Measurements from ENCODE around the gene PLAGL1. TPM values are rescaled to one million over a fixed set of nuclear protein-coding genes. Genes with fewer than 3 reads are reported as not detected.
"Not testable (repeated sequence)": the region's sequence is repeated elsewhere in the genome, so short reads cannot be mapped to it uniquely, and the experiment has no call there.

Gene PLAGL1
- total RNA-seq, 1 donor from 2014 or later = 40.8 TPM

DNA sequence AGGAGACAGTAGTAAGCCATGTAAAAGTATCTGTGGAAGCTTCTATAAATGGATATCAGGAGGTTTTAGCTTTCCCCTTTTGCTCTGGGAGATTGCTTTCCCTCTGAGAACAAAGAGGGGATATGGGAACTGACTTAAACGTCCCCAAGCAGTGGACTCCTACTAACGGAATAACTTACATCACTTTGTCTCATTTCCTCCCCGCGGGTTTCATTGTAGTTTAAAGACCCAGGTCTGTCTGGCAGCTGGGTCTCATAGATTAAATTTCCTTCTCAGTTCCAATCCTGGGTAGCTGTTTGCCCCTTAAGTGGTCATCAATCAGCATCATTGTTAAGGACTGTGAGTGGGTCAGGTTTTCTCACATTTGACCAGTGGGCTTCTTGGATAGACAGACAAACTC is 68.7 kb downstream of the PLAGL1 start:
- no peak for DNase-seq (ENCODE audit: low read depth)

DNA sequence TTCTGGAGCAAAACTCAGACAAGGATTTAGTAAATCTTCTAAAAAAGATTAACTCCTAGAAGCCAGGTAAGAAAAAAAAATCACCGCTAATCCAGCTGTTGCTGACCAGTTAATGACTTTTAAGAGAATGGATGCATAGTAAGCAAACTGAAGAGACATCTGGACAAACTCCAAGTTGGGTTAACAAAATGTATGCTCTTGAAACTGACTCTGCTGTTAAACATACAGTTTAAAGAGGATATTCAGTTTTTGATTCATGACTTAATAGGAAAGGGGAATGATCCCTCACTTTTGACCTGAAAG is 70.4 kb downstream of the PLAGL1 start:
- no peak for DNase-seq (ENCODE audit: low read depth)

DNA sequence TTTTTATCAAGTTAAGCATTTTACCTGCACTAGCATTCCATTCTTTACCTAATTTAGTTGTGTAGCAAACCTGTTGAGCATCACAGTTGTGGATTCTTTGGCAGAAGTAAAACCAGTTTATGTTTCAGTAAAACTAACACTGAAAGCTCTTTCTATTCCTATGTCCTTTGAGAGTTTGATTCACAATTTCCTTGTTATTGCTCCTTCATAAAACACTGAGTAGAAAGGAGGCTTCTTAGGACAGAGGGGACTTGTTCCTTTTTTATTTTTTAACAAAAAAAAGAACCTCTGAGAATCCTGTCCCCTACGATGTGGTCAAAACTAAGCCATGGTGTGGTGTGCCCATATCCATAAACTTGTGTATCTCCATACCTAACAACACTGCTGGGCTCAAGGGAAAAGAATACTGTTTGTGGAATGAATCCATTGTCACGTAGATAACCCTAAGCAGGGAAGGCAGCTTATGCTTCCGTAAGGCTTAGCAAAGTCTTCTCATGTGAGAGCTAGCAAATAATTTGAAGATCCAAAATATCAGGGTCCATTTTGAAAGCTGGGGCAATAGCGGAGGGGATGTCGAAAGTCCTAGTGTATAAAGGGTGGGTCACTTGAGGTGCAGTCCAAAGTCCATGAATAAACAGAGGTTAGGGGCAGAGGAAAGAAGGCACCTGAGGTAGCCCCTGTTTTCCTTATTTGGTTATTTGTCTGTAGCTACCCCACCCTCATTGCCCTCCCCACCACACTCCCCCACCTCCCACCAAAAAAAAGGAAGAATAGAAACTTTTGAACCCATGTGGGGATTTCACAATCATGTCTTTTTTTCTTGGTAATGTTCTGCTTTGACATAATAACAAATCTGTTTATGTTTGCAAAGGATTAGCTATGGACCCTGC is 71.0 kb downstream of the PLAGL1 start:
- no peak for DNase-seq (ENCODE audit: low read depth)

DNA sequence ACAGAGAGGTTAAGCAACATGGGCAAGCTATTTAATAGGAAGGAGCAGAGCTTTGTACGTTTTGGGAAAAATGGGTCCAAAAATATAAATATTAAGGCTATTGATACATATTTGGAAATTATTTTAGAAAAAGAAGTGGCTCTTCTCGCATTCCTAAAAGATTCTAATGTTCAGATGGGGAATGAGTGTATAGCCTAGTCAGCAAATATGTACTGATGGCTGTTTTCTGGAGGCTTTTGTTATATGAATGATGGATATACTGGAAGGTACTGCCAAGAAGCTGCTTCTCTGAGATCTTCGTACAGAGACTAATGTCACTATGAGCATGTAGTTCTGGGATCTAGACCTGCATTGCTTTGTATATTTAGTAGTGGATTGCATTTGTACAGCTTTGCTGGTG is 71.7 kb downstream of the PLAGL1 start:
- no peak for DNase-seq (ENCODE audit: low read depth)

DNA sequence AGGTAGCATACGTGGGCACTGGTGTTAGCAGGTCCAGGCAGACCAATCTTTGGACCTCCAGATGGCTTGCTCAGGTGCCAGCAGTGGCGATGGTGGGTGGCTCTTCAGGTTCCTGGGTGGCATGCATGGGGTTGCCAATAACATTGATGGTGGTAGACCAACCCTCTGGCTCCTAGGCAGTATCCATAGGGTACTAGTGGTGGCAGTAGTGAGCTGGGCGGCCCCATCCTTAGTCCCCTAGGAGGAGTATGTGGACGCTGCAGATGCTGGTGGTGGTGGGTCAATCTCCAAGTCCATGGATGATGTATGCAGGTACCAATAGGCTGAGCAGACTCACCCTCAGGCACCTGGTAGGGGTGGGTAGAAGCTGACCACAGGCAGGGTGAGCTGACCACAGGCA is 73.2 kb downstream of the PLAGL1 start:
- no peak for DNase-seq (ENCODE audit: low read depth)

DNA sequence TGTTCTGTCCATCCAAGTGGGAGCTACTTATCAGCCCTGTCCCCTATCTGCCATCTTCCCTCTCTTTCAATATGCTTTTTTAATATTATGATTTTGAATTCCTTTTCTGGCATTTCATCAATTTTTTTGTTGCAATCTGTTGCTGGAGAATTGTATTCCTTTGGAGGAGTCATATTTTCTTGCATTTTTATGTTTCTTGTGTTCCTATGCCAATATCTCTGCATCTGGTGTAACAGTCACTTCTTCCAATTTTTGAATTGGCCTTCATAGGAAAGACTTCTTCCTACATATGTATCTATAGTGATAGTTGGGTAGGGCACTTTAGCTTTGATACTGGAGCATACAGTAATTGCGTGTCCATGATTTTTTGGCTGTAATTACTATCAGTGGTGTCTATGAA is 73.7 kb downstream of the PLAGL1 start:
- DNase-seq (ENCODE audit: low read depth) = no peak

DNA sequence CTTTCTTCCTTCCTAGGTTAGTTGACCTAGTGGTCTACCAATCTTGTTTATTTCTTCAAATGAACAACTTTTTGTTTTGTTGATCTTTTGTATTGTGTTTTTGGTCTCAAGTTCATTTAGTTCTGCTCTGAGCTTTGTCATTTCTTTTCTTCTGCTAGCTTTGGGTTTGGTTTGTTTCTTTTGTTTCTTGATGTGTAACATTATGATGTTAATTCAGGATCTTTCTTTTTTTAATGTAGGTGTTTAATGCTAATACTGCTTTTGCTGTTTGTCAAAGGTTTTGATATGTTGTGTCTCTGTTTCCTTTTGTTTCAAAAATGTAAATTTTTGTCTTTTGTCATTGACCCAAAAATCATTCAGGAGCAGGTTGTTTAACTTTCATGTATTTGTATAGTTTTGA is 78.1 kb downstream of the PLAGL1 start:
- DNase-seq (ENCODE audit: low read depth) = no peak

DNA sequence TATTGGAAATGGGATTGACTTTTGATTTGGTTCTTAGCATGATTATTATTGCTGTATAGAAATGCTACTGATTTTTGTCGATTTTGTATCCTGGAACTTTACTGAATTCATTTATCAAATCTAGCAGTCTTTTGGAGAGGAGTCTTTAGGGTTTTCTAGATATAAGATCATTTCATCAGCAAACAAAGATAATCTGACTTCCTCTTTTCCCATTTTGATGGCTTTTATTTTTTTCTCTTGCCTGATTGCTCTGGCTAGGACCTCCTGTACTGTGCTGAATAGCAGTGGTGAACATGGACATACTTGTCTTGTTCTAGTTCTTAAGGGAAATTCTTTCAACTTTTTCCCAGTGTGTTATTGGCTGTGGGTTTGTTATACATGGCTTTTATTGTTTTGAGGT is 79.2 kb downstream of the PLAGL1 start:
- no peak for DNase-seq (ENCODE audit: low read depth)

DNA sequence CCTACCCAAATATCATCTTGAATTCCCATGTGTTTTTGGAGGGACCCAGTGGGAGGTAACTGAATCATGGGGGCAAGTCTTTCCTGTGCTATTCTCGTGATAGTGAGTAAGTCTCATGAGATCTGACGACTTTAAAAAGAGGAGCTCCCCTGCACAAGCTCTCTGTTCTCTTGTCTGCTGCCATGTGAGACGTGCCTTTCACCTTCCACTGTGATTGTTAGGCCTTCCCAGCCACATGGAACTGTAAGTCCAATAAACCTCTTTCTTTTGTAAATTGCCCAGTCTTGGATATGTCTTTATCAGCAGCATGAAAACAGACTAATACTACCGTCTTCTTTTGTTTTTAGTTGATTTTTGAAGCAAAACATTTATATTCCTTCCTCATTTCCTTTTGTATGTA is 91.0 kb downstream of the PLAGL1 start:
- not testable (repeated sequence) for DNase-seq (ENCODE audit: low read depth)

DNA sequence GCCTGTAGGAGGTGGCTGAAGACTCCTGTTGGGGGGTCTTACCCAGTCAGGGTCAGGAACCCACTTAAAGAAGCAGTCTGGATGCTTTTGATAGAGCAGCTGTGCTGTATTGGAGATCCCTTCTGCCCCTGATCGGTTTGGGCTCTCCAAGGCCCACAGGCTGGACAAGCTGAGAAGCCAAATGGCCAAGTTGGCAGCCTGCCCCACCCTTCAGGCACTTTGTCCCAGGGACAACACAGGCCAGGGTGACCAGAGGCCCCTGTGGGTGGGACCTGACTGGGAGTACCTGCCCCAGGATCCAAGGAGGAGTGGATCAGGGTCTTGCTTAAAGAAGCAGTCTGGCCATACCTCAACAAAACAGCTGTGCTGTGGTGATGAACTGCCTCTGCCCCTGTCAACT is 95.4 kb downstream of the PLAGL1 start:
- DNase-seq (ENCODE audit: low read depth) = no peak

DNA sequence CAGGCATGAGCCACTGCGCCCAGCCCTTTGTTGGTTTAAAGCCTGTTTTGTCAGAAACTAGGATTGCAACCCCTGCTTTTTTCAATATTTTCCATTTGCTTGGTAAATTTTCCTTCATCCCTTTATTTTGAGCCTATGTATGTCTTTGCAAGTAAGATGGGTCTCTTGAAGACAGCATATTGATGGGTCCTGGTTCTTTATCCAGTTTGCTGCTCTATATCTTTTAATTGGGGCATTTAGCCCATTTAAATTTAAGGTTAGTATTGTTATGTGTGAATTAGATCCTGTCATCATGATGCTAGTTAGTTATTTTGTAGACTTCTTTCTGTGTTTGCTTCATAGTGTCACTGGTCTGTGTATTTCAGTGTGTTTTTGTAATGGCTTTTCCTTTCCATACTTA is 97.0 kb downstream of the PLAGL1 start:
- DNase-seq (ENCODE audit: low read depth) = no peak

DNA sequence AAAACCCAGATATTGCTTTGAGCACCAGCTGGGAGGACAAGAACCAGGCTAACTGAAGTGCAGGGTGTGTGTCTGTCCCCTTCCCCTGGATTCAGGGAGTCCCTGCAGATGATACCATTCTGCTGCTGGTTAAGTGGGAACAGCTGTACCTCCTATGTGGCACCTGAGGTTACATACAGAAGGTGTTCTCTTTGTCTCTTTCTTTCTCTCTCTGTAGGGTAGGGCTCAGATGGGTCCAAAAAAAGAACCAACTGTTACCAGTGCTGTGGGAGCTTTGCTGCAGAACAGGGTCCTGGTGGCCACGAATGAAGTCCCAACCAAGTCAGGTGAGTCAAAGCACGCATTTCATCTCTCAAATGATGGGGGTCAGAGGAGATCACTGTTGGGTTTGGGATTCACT is 105.2 kb downstream of the PLAGL1 start:
- no peak for DNase-seq (ENCODE audit: low read depth)

DNA sequence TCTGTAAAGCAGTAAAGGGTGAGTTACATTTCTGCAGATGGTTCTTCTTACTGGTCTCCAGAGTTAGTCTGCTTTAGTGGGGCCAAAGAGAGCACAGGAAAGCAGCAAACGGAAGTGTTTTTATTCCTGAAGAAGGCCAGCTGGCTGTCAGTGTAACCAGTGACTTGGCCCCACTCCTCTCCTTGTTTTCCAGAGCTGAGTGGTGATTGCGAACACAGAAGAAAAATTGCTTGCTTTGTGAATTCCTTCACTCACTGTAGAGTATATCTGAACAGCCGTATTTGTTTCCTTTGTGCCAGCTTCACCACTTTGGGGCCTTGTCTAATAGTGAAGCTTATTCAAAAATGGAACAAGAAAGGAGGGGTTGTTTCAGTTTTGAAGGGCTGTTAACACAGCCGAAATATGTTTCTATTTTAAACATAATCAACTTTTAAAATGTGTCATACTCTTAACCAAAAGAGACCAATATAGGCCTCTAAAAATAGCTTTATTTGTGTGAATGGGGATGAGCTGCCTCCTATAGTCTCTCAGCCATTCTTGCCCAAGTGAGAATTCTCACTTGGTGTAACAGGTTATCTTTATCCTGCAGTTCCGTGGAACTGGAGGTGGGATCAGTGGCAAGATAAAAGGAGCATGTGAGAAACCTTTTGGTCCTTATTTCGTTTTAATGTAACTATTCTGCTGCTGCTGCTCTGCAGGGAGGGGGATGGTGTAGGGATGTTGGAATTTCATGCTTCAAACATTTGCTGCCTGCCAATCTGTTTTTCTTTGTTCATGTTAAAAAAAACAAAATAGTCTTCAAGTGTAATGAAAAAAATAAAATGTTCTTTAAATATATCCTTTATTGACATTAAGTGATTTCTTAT is 105.9 kb downstream of the PLAGL1 start:
- no peak for DNase-seq (ENCODE audit: low read depth)

DNA sequence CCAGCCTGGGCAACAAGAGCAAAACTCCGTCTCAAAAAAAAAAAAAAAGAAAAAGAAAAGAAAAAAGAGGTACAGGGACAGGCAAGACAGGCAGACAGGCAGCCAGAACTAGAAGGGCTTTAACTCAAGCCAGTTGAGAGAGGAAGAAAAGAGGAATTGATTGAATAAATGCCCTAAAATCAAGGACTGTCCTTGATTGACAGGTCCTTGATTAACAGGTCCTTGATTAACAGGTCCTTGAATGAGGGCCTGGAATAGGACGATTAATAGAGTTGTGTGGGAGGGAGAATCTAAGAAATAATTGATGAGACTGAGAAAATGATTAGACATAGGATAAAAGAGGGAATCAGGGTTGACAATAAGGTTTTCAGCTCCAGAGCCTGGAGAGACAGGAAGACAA is 107.7 kb downstream of the PLAGL1 start:
- DNase-seq (ENCODE audit: low read depth) = no peak

DNA sequence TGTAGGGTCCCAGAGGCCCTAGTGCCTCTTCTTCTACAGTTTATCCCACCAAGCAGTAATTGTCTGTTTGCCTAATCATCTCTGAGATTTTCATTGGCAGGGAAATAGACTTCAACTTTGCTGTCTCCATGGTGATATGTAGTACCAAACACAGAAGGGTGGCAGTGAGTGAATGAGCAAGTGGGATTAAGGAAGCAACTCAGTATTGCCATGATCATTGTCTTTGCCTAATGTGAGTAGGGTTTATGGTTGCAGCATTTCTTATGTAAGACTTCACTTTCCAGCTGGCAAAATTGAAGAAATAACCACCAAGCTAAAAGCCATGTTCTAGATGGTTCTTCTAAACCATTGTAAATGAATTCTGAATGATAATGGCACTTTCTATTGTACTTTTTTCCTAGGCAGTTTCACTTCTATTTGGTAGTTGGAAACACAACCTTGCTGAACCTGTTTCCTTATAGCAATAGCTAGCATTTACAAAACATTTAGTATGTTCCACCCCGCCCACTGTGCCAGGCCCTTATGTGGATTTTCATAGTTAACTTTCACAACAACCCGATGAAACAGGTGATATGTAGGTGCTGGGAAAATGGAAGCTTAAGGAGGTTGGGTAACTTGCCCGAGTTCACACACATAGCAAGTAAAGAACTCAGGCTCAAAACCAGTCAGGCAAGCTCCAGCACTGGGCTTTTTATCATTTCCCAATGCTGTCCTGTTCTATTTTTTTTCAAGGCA is 111.8 kb downstream of the PLAGL1 start:
- DNase-seq (ENCODE audit: low read depth) = peak; percentile 50

DNA sequence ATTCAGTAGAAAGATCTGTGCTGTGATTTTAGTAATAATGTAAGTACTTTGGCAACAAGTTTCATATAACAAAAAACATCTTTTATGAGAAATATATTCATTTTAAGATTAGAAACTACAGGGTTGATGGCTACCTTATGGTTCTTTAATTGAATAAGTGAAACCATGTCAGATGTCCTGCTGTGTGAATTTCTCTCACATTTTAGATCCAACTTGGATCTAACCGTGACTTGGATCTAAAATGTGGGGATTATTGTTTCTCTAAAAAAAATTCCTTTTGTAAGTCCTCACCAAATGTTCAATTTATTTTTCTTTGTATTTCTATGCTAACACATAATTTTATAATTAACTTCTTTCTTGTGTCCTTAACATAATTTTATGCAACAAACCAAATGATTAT is 113.4 kb downstream of the PLAGL1 start:
- no peak for DNase-seq (ENCODE audit: low read depth)

Other genes starting within 250 kb of the PLAGL1 start
- gene LTV1, start 164.9 kb downstream of the PLAGL1 start, total RNA-seq = 20.7 and 33.1 TPM in 2 replicates
- gene ZC2HC1B, start 143.8 kb downstream of the PLAGL1 start, total RNA-seq = not detected in 2 replicates
- gene SF3B5, start 87.3 kb upstream of the PLAGL1 start, total RNA-seq = 49.0 and 127 TPM in 2 replicates
- gene STX11, start 142.3 kb upstream of the PLAGL1 start, total RNA-seq = 0.75 and 2.4 TPM in 2 replicates

Data from renal cortical epithelial cell (primary cell).